ENCODE results near the gene MESP2. TPM values are rescaled to one million over a fixed set of nuclear protein-coding genes. Genes with fewer than 3 reads are reported as not detected.
A peak's percentile ranks its signal among the peaks of the same experiment; 100 is the strongest.

MESP2 gene
- total and polyA plus RNA-seq, 9 of the 15 experiments (the other 6 are each of a cell fraction or from before 2014, with no cell fraction given) = 0.08 to 0.82 (median 0.37) TPM

GRCh38 chr15:89818287-89818686 is 42.2 kb downstream of the MESP2 start:
- POLR2A ChIA-PET = no interaction called here
- ATAC-seq (no peak), FAIRE-seq (no peak), DNase-seq (ENCODE audit: extremely low read depth in 1 of 4, low spot score in 3 of 4) (no peak)
- TF ChIP-seq PTBP1 (IDR thresholded peaks at IDR 0.05; ENCODE audit: low read depth, low read length) (no peak), ZNF436 (CRISPR knock-in tag; IDR thresholded peaks at IDR 0.05) (no peak), E2F1 (CRISPR knock-in tag; IDR thresholded peaks at IDR 0.05) (no peak)
- peaks cover 9 to 25% of the 10 kb centered on the region in 2 experiments for H3K4me1 ChIP-seq (replicated peaks in 1 of 2; ENCODE audit: control insufficient read depth in 2 of 2, insufficient read depth in 2 of 2, low read length in 2 of 2)
- BruUV-seq (replicated peaks) = no TSS peak
- CTCF ChIA-PET (ENCODE audit: low intra/inter-chr PET ratio) = no interaction called here
- no peak overlapping the region for H3K9ac ChIP-seq (ENCODE audit: insufficient read depth in 1 of 2, low read depth in 2 of 2, low read length in 2 of 2)
- H3K79me2 ChIP-seq (ENCODE audit: control insufficient read depth, insufficient read depth, low read length) = no peaks in the 10 kb centered on the region
- intact Hi-C loops (cut with micrococcal nuclease) (no loop called here), in situ Hi-C loops (cut with MboI) (no loop called here)
- H4K20me1 ChIP-seq (replicated peaks; ENCODE audit: control insufficient read depth, insufficient read depth, low read length) = no peaks in the 10 kb centered on the region
- H3K36me3 ChIP-seq (ENCODE audit: control insufficient read depth, insufficient read depth, low read length) = no peaks in the 10 kb centered on the region
- peak overlapping the region; percentile 46; the same call in 1 of the 2 replicates for H2AFZ ChIP-seq (ENCODE audit: low read depth, low read length)
- no peak overlapping the region for H3K27ac ChIP-seq (ENCODE audit: extremely low read depth, low read depth, low read length)
- no peaks in the 10 kb centered on the region for H3K9me1 ChIP-seq (ENCODE audit: control insufficient read depth, insufficient read depth, low read length)
- H3K27me3 ChIP-seq (ENCODE audit: control insufficient read depth in 2 of 2, insufficient read depth in 2 of 2, low read length in 2 of 2) = no peaks in the 10 kb centered on the region
- 0 out of 2 replicates have a peak, but pooled peaks cover 4% of the 10 kb centered on the region for H3K9me3 ChIP-seq (replicated peaks; ENCODE audit: control insufficient read depth, insufficient read depth, low read depth, low read length)
- no peak overlapping the region for H3K4me3 ChIP-seq
- 0 out of 2 replicates have a peak overlapping the region, but pooled peaks have one; percentile 2 for H3K4me2 ChIP-seq (ENCODE audit: insufficient read depth, low read length)
- WGBS (ENCODE audit: insufficient coverage, low coverage, missing lambda C conversion rate) = 31% methylated on average over 10 of the region's 10 CpGs
